ELR (cell line): ENCODE results near the gene TXNDC11.

Source experiments
- DNase-seq: peaks from one replicate; pipeline ENCODE4 v3.0.0-alpha.2; 2015; ENCODE audit warnings: low read depth

Gene TXNDC11

DNA sequence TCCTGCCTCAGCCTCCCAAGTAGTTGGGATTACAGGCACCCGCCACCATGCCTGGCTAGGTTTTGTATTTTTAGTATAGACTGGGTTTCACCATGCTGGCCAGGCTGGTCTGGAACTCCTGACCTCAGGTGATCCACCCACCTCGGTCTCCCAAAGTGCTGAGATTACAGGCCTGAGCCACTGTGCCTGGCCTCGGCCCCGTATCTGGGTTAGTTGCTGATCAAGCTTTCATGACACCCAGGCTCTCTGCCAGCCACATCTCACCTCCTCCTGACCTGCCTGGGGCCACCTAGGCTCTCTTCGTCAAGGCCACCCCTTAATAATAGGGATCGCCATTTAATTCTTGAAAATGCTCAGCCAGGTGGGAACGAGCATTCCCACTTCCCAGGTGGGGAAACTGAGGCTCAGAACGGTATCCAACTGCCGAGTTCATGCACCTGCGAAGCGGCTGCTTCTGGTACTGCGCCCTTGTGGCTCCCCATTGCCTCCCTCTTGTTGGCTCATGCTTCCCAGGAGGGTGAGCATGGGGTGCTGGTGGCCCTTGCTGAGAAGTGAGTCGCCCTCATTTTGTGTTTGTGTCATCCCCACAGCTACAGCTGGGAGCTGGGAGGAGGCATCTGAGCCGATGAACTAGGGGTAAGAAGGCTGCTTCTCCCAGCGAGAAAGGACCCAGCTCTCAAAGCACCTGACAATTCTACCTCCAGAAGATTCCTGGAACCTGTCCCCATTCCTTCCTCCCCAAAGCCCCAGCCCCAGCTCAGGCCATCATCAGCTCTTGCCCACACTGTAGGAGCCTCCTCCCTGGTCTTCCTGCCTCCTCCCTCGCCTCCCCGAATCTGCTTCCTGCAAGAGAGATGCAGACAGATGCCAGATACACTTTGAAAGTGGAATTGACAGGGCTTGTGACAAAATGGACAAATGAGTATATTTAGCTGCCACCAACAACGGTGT lies 91.7 kb downstream of the TXNDC11 start:
- DNase-seq, result no peak

DNA sequence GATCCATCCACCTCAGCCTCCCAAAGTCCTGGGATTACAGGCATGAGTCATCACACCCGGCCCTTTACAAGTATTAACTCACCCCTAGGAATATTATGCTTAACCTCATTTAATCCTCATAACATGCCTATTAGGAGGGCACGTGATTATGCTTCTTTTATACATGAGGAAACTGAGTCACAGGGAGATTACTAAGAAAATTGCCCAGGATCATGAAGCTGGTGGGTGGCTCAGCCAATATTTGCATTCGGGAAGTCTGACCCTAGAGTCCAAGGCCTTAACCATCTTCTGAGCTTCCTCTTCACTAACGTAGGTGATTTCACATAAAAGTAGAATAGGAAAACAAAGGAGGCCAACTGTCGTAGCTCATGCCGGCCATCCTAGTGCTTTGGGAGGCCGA lies 93.4 kb downstream of the TXNDC11 start:
- no peak for DNase-seq

DNA sequence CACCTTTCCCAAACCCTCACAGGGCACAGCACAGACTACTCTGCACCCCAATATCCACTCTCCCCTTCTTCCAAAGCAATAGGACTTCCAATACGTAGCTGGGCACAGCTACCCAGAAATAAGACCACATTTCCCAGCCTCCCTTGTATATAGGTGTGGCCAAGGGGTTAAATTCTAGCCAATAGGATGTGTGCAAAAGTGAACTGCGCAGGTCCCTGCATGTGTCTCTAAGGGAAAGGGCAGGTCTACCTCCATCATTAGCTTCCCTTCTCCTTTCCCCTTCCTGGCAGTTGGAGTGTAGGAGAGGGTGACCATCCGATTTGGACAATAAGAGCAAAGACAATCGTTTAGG lies 99.9 kb downstream of the TXNDC11 start:
- DNase-seq, result no peak

DNA sequence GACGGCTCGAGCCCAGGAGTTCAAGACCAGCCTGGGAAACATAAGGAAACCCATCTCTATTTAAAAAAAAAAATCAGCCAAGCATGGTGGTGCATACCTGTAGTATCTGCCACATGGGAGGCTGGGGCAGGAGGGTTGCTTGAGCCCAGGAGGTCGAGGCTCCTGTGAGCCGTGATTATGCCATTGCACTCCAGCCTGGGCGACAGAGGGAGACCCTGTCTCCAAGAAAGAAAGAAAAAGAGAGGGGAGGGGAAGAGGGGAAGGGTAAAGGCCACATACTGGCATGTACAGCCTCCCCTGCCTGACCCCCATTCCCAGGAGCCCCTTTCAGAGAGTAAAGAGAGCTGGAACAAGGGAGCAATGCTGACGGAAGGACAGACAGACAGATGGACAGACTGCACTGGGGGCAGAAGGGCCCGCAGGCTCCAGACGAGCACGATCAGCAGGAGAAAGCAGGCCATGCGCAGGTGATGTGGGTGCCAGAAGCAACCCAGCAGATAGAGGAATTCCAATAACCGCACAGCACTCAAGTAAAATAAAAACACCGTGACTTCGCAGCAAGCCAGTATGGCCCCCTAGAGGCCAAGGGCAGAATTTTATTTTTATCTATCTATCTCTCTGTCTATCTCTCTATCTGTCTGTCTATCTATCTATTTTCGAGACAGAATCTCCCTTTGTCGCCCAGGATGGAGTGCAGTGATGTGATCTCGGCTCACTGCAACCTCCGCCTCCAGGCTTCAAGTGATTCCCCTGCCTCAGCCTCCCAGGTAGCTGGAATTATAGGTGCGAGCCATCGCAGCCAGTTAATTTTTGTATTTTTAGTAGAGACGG lies 101.5 kb downstream of the TXNDC11 start:
- DNase-seq, result peak; percentile 78

DNA sequence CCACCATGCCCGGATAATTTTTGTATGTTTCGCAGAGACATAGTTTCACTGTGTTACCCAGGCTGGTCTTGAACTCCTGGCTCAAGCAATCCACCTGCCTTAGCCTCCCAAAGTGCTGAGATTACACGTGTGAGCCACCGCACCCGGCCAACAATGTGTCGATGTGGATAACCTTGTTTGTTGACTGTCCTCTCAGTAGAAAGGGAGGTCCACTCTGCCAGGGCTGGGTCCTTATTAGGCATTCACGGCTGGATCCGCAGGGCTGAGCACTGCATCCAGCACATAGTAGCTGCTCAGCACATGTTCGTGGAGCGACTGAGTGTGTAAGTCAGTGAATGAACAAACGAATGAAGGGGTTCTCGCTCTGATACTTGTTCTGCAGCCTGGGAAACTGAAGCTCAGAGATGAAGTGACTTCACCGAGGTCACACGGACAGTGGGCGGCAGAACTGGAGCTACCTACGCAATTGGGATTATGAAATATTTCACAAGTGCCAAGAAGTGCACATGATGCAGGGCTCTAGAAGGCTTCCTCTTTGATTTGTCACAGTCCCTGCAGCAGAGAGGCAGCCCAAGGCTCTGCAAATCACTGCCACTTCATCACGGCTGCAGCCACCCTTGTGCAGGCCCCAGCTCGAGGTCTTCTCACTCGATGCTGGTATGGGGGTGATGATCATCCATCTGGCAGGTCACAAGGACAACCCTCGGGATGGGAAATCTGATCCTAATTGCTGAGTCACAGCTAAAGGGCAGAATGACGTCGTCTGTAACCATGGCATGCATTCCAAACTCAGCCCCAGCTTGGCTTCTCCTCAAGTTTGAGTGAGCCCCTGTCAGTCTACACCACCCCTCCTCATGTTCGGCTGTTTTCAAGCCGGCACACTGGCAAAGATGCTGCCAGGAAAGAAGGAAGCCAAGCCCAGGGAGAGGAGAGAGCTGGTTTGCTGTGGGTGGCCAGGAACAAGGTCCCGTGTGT lies 102.4 kb downstream of the TXNDC11 start:
- peak; percentile 94 for DNase-seq

DNA sequence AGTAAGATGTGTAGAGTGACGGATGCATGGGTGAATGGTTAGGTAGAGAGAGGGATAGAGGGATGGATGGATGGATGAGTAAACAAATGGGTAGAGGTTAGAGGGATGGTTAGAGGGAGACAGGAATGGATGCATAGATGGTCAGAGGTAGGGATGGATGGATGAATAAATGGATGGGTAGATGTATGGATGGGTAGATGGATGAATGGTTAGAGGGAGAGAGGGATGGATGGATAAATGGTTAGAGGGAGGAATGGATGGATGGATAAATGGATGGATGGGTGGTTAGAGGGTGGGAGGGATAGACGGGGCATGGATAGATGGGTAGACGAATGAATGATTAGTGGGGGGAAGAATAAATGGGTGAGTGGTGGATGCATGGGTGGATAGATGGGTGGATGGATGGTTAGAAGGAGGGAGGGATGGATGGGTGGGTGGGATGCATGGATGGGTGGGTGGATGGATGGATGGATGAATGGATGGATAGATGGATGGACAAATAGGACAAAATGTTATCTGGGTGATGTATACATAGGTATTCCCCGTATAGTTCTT lies 103.6 kb downstream of the TXNDC11 start:
- DNase-seq, result no peak

DNA sequence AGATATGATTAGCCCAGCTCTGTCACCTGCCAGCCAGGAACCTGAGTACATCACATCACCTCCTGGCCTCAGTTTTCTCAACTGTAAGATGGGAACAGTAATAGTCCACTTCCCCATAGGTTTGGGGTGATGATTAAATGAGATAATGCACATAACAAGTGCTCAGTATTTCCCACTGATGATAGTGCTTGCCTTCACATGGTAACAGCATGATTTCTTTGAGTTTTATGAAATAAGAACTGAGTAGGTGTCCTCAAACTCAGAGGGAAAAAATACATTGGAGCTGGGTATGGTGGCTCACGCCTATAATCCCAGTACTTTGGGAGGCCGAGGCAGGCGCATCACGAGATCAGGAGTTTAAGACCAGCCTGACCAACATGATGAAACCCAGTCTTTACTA lies 104.5 kb downstream of the TXNDC11 start:
- DNase-seq, result no peak

DNA sequence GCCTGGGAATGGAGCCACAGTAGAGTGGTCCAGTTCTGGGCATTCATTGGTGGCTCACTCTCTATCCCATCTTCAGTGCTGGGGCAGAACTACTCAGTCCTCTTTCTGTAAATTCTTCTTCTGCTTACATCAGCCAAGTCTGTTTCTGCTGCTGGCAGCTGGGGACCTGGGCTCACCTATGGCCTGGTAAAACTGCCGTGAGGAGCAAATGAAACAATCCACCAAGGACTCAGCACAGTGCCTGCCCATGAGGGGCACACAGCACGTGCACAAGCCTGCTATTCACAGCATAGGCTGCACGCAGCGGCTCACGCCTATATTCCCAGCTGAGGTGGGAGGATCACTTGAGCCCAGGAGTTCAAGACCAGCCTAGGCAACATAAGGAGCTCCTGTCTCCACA lies 105.3 kb downstream of the TXNDC11 start:
- DNase-seq, result no peak

DNA sequence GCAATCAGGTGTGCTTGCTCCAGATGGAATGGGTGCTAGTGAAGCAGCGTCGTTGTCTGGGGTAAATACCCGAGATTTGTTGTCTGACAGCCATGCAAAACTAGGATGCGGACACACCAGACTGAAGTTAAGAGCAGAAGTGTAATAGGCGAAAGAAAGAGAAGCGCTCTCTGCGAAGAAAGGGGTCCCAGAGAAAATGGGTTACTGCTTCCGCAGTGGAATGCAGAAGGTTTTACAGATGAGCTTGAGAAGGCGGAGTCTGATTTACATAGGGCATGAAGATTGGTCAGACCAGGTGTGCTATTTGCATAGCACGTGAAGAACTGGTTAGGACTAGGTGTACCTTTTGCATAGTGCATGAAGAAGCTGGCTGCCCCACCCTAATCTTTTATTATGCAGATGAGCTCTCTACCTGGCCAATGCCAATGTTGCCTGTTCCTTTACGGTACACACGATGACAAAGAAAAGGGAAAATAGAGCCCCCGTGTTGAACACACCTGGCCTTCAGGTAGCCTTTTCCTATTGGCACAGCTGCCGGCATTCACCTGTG lies 106.4 kb downstream of the TXNDC11 start:
- no peak for DNase-seq

DNA sequence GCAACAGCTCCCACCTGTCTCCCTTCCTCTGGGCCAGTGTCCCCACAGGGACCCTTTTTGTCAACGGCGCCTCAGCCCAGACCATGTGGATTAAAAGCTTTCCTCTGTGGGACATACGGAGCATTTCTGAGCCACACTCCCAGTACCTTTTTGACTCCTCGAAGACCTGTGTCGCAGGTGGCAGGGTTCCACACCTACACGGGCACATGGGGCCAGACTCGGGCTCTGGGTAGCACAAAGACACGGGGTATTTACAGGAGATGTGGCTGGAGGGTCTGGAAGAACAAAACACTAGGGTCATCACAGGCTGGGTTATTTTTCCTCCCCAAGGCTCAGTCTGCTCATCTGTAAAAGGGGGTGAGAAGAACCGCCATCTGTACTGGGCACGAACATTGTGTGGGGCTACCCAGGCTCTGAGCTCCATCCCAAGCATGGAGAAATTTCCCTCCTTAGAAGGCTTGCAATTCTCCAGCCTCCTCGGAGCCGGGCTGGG lies 106.9 kb downstream of the TXNDC11 start:
- no peak for DNase-seq

DNA sequence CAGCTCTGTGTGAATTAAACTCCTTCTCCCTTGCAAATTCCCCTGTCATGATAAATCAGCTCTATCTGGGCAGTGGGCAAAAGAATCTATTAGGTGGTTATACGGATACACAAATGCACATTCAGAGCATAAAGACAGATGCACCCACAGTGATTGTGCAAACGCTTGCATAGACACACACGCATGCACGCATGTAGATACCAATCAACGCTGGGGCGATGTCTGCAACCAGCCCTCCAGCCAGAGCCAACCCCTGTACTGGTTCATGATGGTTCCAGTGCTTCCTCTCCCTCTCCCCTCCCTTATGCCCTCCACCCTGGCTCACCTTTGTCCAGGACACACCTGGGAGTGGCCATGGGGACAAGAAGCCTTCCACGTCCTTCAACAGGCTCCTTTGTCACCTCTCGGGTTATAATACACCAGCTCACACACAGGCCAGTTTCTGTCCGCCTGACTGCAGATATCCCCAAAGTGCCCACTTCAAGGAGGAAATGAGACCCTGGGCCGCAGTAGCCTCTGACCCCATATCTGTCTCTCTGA lies 107.5 kb downstream of the TXNDC11 start:
- no peak for DNase-seq

DNA sequence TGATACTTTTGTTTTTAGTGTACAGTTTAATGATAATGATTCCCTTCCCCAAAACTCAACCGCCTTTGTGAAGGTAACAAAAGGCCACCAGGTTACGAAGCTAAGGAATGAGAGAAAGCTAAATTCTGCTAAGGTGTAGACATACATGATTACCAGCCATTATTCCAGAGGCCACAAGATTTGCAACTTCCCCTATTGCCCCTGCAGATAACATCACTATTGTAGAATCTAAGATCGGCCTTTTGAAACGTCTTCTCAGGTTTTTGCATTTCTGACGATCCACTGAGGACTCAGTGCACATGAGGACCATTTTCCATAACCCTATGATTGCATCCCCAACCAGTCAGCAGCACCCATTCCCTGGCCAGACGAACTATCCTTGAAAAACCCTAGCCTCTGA lies 108.3 kb downstream of the TXNDC11 start:
- DNase-seq, result no peak

DNA sequence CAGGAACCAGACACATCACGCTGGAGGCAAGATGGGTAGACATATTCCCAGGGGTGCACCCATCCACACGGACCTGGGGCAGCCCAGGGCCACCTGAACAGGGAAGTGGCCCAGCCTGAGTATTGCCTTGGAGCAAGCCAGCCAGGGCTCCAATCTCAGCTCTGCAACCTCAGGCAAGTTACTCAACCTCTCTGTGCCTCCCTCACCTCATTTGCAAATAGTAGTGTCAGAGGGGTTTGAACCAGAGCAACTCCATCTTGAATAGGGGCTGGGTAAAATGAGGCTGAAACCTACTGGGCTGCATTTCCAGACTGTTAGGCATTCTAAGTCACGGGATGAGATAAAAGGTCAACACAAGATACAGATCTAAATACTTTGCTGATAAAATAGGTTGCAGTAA lies 109.5 kb downstream of the TXNDC11 start:
- DNase-seq, result no peak

DNA sequence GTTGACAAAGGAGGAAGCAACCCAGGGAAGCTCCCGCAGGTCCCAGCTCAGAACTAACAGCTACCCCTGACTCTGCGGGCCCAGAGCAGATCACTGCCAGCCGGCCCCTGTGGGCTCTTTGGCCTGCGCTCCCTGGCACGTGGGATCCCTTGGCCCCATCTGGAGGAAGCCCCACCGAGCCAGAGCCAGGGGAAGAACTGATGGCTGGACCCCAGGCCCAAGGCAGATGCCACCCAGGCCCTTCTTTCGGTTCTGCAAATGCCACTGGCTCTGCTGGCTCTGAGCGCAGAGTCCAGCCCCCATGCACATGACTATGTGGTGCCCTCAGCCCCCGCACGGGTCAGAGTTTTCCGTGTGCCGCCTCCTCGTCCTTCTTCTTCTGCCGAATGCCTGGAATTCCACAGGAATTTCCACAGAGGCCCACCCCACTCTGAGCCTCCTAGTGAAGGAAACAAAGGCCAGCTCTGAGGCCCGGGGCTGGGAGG lies 110.2 kb downstream of the TXNDC11 start:
- DNase-seq, result peak; percentile 54

DNA sequence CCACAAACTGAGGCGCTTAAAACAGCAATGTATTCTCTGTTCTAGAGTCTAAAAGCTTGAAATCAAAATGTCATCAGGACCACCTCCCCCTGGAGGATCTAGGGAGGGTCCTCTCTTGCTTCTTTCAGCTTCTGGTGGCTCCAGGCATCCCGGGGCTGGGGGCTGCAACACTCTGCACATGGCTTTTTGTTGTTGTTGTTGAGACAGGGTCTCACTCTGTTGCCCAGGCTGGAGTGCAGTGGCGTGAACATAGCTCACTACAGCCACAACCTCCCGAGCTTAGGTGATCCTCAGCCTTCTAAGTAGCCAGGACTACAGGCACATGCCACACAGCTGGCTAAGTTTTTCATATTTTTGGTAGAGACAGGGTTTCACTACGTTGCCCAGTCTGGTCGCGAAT lies 111.4 kb downstream of the TXNDC11 start:
- DNase-seq, result no peak

DNA sequence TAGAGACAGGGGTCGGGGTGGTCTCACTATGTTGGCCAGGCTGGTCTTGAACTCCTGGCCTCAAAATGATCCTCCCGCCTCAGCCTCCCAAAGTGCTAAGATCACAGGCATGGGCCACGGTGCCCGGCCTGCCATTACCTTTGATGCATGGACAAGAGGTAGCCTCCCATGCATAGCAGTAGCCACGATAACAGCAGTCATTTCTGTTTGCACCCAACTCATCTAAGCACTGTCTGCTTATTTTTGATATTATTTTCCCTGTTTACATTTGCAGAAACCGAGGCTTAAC lies 111.9 kb downstream of the TXNDC11 start:
- no peak for DNase-seq

DNA sequence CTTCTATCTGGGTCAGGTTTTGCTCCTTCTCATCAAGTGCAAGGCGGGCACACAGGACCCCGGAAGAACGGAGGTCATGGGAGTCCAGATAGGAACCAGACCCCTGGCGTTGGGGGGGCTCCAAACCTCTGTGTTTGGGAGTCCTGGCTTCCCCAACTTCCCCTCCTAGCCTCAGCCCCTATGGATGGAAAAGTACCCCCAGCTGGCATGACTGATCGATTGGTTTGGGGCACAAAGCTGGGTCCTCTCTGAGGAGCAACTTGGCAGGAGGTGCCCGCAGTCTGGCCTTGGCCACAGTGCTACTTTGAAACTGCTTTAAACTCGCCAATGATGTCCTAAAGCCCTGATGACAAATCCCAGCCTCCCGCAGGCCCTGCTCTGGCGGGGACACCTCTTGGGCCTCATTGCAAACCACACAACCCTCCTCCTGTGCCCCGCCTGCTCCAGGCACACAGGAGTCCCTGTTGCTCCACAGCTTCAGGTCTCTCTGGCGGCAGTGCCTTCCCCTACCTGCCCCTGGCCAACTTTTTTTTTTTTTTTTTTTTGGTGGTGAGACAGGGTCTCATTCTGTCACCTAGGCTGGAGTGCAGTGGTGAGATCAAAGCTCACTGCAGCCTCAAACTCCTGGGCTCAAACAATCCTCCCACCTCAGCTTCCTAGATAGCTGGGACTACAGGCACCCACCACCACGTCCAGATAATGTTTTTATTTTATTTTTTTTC lies 112.5 kb downstream of the TXNDC11 start:
- DNase-seq, result no peak
